Activated CD4-positive, alpha-beta T cell treated with anti-CD3 and anti-CD28 coated beads, Interleukin-2, amount 50 U/mL, for 48 hours (primary cell): Measurements from ENCODE around the gene NPAS1.
"Not testable (repeated sequence)": the region's sequence is repeated elsewhere in the genome, so short reads cannot be mapped to it uniquely, and the experiment has no call there.

Experiments
- DNase-seq, 2 experiments: peaks; one replicate each; pipeline ENCODE4 v3.0.0-alpha.2; 2020

Gene NPAS1

GRCh38 chr19:47050562-47050961 lies 30.9 kb downstream of the NPAS1 start:
- DNase-seq = not testable (repeated sequence)

GRCh38 chr19:47056411-47056810 lies 36.8 kb downstream of the NPAS1 start:
- no peak for DNase-seq

GRCh38 chr19:47057328-47057727 lies 37.7 kb downstream of the NPAS1 start:
- no peak for DNase-seq

- DNase-seq = no peak
Measured at GRCh38 chr19:47058621-47059022, 39.0 kb downstream of the NPAS1 start.

GRCh38 chr19:47063874-47064273 lies 44.2 kb downstream of the NPAS1 start:
- DNase-seq = no peak

- no peak for DNase-seq
Measured at GRCh38 chr19:47065242-47065641, 45.6 kb downstream of the NPAS1 start.

GRCh38 chr19:47066376-47067214 lies 47.0 kb downstream of the NPAS1 start:
- no peak for DNase-seq

GRCh38 chr19:47067215-47067847 lies 47.7 kb downstream of the NPAS1 start:
- no peak for DNase-seq

GRCh38 chr19:47068246-47068645 lies 48.6 kb downstream of the NPAS1 start:
- no peak for DNase-seq

GRCh38 chr19:47068876-47069406 lies 49.3 kb downstream of the NPAS1 start:
- no peak for DNase-seq

- no peak for DNase-seq
Measured at GRCh38 chr19:47069795-47070194, 50.2 kb downstream of the NPAS1 start.

- no peak for DNase-seq
Measured at GRCh38 chr19:47070756-47071155, 51.1 kb downstream of the NPAS1 start.

GRCh38 chr19:47071731-47072130 lies 52.1 kb downstream of the NPAS1 start:
- DNase-seq = no peak

GRCh38 chr19:47072323-47072722 lies 52.7 kb downstream of the NPAS1 start:
- DNase-seq = no peak

- no peak for DNase-seq
Measured at GRCh38 chr19:47073574-47073973, 53.9 kb downstream of the NPAS1 start.

GRCh38 chr19:47074621-47075020 lies 55.0 kb downstream of the NPAS1 start:
- DNase-seq = no peak

- DNase-seq = no peak
Measured at GRCh38 chr19:47075179-47075810, 55.7 kb downstream of the NPAS1 start.

GRCh38 chr19:47075941-47076340 lies 56.3 kb downstream of the NPAS1 start:
- DNase-seq = no peak

GRCh38 chr19:47078351-47078750 lies 58.7 kb downstream of the NPAS1 start:
- not testable (repeated sequence) for DNase-seq

- no peak for DNase-seq
Measured at GRCh38 chr19:47081095-47081494, 61.5 kb downstream of the NPAS1 start.

- DNase-seq = no peak
Measured at GRCh38 chr19:47082493-47082892, 62.9 kb downstream of the NPAS1 start.

GRCh38 chr19:47084879-47085439 lies 65.3 kb downstream of the NPAS1 start:
- DNase-seq = no peak

GRCh38 chr19:47086280-47086679 lies 66.6 kb downstream of the NPAS1 start:
- no peak for DNase-seq
